Gastrocnemius medialis (tissue), 4 donors: ENCODE measurements around the gene GRM4. TPM values are rescaled to one million over a fixed set of nuclear protein-coding genes. Genes with fewer than 3 reads are reported as not detected.

Source experiments
- ATAC-seq, 2 donors: fragments of 150-250 bp; one replicate each; pipeline ENCODE4 v1.9.1; 2016
- DNase-seq, 2 donors: peaks; one replicate each; pipeline ENCODE4 v3.0.0-alpha.2; 2019
- H3K27ac ChIP-seq, 4 donors: fragments of 200-600 bp; sonication (generic); 1 replicate in 1 of 4; 2 replicates in 3 of 4; pipeline ENCODE4 v1.5.1; 2016 to 2018; ENCODE audit warnings: mild to moderate bottlenecking in 2 of 4, moderate library complexity in 1 of 4
- H3K27me3 ChIP-seq, 3 donors: fragments of 200-600 bp; sonication (generic) in 2 of 3; 1 replicate in 1 of 3; 2 replicates in 2 of 3; pipeline versions ENCODE4 v1.5.1 to v1.6.0; 2016 to 2019; ENCODE audit warnings: mild to moderate bottlenecking in 1 of 3, moderate library complexity in 1 of 3
- H3K36me3 ChIP-seq, 2 donors: fragments of 200-600 bp; sonication (generic) in 1 of 2; one replicate each; pipeline ENCODE4 v1.5.1; 2017 to 2018
- H3K4me1 ChIP-seq, 2 donors: fragments of 200-600 bp; sonication (generic) in 1 of 2; one replicate each; pipeline ENCODE4 v1.5.1; 2016 to 2017; ENCODE audit warnings: mild to moderate bottlenecking in 2 of 2
- H3K4me3 ChIP-seq, 4 donors: fragments of 200-600 bp; sonication (generic) in 3 of 4; 1 replicate in 1 of 4; 2 replicates in 3 of 4; pipeline ENCODE4 v1.5.1; 2016 to 2019; ENCODE audit warnings: mild to moderate bottlenecking in 2 of 4
- H3K9me3 ChIP-seq, 3 donors: fragments of 200-600 bp; sonication (generic) in 2 of 3; 1 replicate in 1 of 3; 2 replicates in 2 of 3; pipeline ENCODE4 v1.5.1; 2016 to 2019
- POLR2A ChIP-seq, 2 donors: fragments of 450-650 bp; IDR thresholded peaks; one replicate each; pipeline ENCODE4 v1.6.1; 2017; ENCODE audit warnings: antibody characterized with exemption in 2 of 2, mild to moderate bottlenecking in 2 of 2, moderate library complexity in 2 of 2
- in situ Hi-C, 4 donors: fragments of 200-750 bp; cut with MboI; loops; one replicate each; pipeline versions ENCODE4 v1.15.0 to v1.8.0; 2017; ENCODE audit warnings: low sequenced_read_pairs in 4 of 4
- intact Hi-C: fragments of 100-400 bp; cut with DNase I; formaldehyde crosslinking; loops from one replicate; pipeline ENCODE4 v1.15.1; 2023; ENCODE audit warnings: low total_unique reads
- total RNA-seq, 4 donors: library from RNA; depleted of rRNA; stranded (reverse); fragments of >200 nt; gene quantifications; one replicate each; pipeline versions ENCODE4 v1.1.0 to v1.2.3, GENCODE V29; 2016
- TF ChIP-seq, protein P1 (sequence below), 5 experiments: fragments of 450-650 bp in 3 of 5; fragments of 200-600 bp in 2 of 5; sonication (generic) in 2 of 5; IDR thresholded peaks in 4 of 5; conservative IDR thresholded peaks in 1 of 5; 1 replicate in 4 of 5; 2 replicates in 1 of 5; pipeline ENCODE4 v1.5.1; 2016 to 2019; ENCODE audit warnings: antibody characterized with exemption in 5 of 5, mild to moderate bottlenecking in 3 of 5, moderate library complexity in 3 of 5

Gene GRM4
- total RNA-seq, 4 donors from 2014 or later: 0.03 TPM; not detected in 3

- Histone ChIP-seq H3K36me3 (no peaks in the 10 kb centered on the region), H3K9me3 (no peaks in the 10 kb centered on the region), H3K4me1 (peaks cover 16 to 18% of the 10 kb centered on the region in 2 donors), H3K27ac (no peak overlapping the region), H3K27me3 (peaks cover 58 to 71% (median 68%) of the 10 kb centered on the region in 3 donors), H3K4me3 (no peak overlapping the region)
- intact Hi-C loops: no loop called here
- ATAC-seq (no peak), DNase-seq (no peak)
- TF ChIP-seq, protein P1, sequence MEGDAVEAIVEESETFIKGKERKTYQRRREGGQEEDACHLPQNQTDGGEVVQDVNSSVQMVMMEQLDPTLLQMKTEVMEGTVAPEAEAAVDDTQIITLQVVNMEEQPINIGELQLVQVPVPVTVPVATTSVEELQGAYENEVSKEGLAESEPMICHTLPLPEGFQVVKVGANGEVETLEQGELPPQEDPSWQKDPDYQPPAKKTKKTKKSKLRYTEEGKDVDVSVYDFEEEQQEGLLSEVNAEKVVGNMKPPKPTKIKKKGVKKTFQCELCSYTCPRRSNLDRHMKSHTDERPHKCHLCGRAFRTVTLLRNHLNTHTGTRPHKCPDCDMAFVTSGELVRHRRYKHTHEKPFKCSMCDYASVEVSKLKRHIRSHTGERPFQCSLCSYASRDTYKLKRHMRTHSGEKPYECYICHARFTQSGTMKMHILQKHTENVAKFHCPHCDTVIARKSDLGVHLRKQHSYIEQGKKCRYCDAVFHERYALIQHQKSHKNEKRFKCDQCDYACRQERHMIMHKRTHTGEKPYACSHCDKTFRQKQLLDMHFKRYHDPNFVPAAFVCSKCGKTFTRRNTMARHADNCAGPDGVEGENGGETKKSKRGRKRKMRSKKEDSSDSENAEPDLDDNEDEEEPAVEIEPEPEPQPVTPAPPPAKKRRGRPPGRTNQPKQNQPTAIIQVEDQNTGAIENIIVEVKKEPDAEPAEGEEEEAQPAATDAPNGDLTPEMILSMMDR (IDR thresholded peaks at IDR 0.05 in 4 of 5, conservative IDR thresholded peaks at IDR 0.05 in 1 of 5): no peak
- no peak for TF ChIP-seq POLR2A (IDR thresholded peaks at IDR 0.05)
- in situ Hi-C loops: no loop called here
Observed at GRCh38 chr6:34140075-34140474, 5.8 kb downstream of the GRM4 start.

- Histone ChIP-seq H3K4me1 (peaks cover 8 to 9% of the 10 kb centered on the region in 2 donors), H3K27ac (no peak overlapping the region), H3K27me3 (peaks cover 54 to 67% (median 61%) of the 10 kb centered on the region in 3 donors), H3K9me3 (no peaks in the 10 kb centered on the region), H3K4me3 (no peak overlapping the region), H3K36me3 (no peaks in the 10 kb centered on the region)
- intact Hi-C loops: no loop called here
- in situ Hi-C loops: no loop called here
- TF ChIP-seq POLR2A (IDR thresholded peaks at IDR 0.05): no peak
- TF ChIP-seq, protein P1 (IDR thresholded peaks at IDR 0.05 in 4 of 5, conservative IDR thresholded peaks at IDR 0.05 in 1 of 5): no peak
- ATAC-seq (no peak), DNase-seq (no peak)
Observed at GRCh38 chr6:34138914-34139510, 6.9 kb downstream of the GRM4 start.

DNA sequence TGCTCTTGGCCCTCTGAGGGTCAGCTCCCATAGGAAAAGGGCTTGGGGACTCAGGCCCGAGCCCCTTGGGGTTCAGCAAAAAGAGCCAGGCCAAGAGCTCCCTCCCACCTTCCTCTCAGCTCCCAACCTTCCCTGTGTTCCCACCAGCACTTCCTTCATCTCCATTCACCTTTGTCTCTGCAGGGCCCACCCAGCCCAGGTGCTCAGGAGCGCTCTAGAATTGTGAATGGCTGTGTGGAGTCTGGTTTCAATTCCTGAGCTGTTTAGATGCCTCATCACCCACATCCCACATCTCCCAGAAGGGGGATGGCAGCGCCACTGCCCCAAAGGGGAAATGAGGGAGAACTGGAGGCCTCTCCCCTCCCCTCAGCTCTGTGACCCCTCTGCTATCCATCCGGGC is 7.7 kb downstream of the GRM4 start:
- in situ Hi-C loops: no loop called here
- no peak for ATAC-seq
- intact Hi-C loops: no loop called here
- Histone ChIP-seq H3K27ac (no peak overlapping the region), H3K4me3 (no peak overlapping the region), H3K9me3 (no peaks in the 10 kb centered on the region), H3K4me1 (peaks cover under 1 to 1% of the 10 kb centered on the region in 2 donors), H3K27me3 (peaks cover 46 to 63% (median 54%) of the 10 kb centered on the region in 3 donors), H3K36me3 (no peaks in the 10 kb centered on the region)
- TF ChIP-seq POLR2A (IDR thresholded peaks at IDR 0.05): no peak
- TF ChIP-seq, protein P1 (IDR thresholded peaks at IDR 0.05 in 4 of 5, conservative IDR thresholded peaks at IDR 0.05 in 1 of 5): no peak
- no peak for DNase-seq

DNA sequence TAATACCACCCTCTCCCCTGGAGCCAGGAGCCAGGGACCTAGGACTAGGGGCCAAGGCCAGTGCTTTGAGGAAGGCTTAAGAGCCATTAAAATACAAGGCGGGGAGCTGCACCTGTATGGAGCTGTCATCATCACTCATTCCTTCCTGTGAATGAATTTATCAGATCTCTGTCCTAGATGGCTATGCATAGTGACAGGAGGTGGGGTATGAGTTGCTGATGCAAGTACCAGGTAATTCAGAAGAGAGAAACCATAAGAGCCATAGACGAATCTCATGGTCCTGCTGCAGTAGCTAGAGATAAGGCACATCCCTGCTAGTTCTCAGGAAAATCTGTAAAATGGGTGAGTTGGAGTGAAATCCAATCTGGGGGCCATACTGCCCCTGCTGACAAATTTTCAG is 10.3 kb downstream of the GRM4 start:
- H3K9me3 ChIP-seq: no peaks in the 10 kb centered on the region
- intact Hi-C loops (no loop called here), in situ Hi-C loops (no loop called here)
- peaks cover 21 to 50% (median 29%) of the 10 kb centered on the region in 3 donors for H3K27me3 ChIP-seq
- no peak overlapping the region for H3K27ac ChIP-seq
- H3K36me3 ChIP-seq: no peaks in the 10 kb centered on the region
- no peak overlapping the region for H3K4me3 ChIP-seq
- no peak for TF ChIP-seq POLR2A (IDR thresholded peaks at IDR 0.05)
- TF ChIP-seq, protein P1 (IDR thresholded peaks at IDR 0.05 in 4 of 5, conservative IDR thresholded peaks at IDR 0.05 in 1 of 5): no peak
- DNase-seq (no peak), ATAC-seq (no peak)
- H3K4me1 ChIP-seq: no peaks in the 10 kb centered on the region
